Stimulated activated CD4-positive, alpha-beta T cell treated with anti-CD3 and anti-CD28 coated beads, Interleukin-4, amount 100 ng/mL, for 4 hours (primary cell): ENCODE results near the gene LY6G5B.

Source experiments
- DNase-seq, 2 experiments: peaks; one replicate each; pipeline ENCODE4 v3.0.0-alpha.2; 2020

LY6G5B gene, protein sequence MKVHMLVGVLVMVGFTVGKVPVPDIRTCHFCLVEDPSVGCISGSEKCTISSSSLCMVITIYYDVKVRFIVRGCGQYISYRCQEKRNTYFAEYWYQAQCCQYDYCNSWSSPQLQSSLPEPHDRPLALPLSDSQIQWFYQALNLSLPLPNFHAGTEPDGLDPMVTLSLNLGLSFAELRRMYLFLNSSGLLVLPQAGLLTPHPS

DNA sequence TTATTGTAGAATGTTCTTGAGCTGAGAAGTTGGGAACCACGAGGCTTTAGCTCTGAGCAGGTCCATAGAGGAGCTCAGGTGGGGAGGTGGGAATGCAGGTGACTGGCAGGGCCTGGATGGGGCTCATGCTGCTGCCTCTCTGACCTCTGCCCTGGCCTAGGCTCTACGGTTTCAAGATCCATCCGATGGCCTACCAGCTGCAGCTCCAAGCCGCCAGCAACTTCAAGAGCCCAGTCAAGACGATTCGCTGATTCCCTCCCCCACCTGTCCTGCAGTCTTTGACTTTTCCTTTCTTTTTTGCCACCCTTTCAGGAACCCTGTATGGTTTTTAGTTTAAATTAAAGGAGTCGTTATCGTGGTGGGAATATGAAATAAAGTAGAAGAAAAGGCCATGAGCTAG is at the start of gene LY6G5B:
Gene LY6G5B (plus strand): TSS at position 301 of the 400 bp plus-strand sequence. CDS start 975 bp downstream, outside the sequence.
- no peak for DNase-seq

DNA sequence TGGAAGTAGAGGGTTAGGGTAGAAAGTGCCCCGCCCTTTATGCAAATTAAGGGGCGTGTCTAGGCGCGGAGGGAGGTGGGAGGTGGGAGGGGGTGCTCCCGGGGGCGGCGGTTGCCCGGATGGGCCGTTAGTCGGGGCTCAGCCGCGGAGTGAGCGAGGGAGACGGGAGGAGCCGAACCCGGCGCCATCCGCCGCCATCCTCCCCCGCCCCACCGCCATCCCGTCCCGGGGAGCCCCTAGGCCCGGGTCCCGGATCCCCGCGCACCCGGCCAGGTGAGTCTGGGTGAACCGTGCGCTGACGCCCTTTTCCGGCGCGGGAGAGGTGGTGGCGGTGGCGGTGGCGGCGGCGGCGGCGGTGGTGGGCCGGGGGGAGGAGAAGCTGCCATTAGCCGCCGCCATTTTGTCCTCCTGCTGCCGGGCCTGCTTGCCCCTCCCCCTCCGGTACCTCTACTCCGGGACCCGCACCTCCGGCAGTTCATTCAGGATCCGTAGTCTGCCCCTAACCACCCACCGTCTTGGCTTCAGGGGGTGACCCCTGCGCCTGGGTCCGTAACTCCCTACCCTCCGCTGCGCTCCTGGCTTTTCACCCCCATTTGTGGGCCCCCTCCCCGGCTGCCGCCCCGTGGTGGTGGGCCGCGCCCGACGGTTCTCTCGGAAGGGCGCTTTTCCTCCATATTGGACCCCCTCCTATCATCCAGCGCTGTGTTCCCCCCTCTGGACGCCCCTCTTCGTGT is 49.0 kb upstream of the LY6G5B start, which contains the start of gene PRRC2A:
Gene PRRC2A (plus strand): TSS at position 130 of the 734 bp plus-strand sequence. CDS start 2,075 bp downstream, outside the sequence.
- DNase-seq = peak in 1 of 2 experiments; percentile 91

DNA sequence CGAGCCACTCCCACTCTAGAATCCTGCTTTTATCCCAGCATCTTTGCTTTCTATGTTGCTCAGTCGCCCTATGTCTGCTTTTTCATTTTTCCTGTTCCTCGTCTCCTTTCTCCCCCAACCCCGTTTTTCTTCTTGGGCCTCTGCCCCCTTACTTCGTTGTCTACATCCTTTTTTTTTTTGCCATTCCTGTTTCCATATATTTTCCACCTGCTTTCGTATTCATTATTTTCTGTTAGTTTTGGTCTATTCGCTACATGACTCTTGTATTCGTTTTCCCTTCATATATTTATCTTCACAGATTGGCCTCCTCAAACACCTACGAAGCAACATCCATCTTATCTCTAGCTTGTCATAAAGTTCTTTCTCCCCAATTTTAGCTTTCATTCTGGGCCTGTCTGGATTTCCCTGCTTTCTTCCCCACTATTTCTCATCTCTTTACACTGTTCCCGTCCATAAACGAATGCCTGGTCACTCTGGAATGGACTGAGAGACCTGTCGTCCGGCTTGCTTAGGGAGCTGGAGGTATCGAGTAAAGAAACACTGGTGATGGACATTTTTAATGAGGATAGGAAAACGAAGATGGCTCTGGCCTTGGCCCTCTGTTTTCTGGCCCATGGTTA is 48.3 kb upstream of the LY6G5B start:
- DNase-seq = no peak

DNA sequence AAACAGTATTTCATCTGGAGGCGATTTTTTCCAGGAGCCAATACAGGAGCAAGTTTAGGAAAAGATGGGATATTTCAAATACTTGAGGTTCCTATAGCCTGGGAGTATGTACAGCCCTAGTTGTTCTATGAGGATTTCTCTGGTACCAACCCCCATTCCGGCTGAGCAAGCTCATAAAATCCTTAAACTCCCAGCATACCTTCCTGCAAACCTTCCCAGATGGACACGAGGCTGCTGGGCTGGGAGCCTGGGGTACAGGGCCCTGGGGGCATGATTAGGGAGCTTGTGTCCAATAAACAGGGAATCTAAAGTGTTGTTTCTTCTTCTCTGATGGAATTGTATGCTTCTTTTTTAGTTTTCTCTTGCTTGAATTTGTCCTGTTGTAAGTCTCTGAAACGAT is 47.8 kb upstream of the LY6G5B start:
- DNase-seq = no peak

DNA sequence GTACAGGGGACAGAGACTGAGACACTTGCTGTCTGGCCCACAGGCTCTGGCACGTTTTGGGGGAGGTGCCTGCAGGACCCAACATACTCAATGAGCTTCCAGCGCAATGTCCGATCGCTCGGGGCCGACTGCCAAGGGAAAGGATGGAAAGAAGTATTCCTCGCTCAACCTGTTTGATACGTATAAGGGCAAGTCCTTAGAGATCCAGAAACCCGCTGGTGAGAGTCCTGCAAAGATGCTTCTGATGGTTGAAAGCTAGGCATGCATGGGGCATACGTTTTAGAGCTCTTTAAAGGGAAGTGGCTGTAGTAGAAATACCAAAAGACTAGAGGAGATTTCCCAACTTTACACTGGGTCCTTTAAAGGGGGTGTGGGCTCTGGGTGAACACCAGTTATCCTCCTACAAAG is 47.1 kb upstream of the LY6G5B start:
- DNase-seq = no peak

DNA sequence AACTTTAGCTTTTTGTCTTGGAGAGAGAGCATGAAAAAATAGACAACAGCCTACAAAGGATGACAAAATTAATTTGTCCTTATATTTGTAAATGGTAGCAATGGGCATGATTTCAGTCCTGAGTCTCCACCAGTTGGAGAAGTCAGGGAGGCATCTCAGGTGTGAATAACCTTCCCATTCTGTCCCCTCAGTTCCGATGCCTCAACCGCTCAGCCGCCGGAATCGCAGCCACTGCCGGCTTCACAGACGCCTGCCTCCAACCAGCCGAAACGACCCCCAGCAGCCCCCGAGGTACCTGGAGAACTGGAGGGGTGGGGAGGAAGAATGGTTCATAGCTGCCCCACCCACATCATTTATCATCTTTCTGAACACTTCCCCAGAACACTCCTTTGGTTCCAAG is 45.7 kb upstream of the LY6G5B start:
- no peak for DNase-seq

DNA sequence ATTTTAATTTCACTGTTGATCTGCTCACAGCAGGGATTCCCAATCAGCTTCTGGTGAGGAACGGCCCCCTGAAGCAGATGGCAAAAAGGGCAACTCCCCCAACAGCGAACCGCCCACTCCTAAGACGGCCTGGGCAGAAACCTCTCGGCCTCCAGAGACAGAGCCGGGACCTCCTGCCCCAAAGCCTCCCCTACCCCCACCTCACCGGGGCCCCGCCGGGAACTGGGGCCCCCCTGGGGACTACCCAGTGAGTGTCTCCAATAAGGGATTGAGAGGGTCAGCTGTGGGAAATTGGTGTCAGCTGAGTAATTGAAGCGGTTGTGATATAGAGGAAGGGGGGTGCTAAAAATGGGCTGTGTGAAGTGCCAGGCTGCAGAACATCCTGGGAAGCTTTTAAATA is 42.8 kb upstream of the LY6G5B start:
- DNase-seq = no peak

DNA sequence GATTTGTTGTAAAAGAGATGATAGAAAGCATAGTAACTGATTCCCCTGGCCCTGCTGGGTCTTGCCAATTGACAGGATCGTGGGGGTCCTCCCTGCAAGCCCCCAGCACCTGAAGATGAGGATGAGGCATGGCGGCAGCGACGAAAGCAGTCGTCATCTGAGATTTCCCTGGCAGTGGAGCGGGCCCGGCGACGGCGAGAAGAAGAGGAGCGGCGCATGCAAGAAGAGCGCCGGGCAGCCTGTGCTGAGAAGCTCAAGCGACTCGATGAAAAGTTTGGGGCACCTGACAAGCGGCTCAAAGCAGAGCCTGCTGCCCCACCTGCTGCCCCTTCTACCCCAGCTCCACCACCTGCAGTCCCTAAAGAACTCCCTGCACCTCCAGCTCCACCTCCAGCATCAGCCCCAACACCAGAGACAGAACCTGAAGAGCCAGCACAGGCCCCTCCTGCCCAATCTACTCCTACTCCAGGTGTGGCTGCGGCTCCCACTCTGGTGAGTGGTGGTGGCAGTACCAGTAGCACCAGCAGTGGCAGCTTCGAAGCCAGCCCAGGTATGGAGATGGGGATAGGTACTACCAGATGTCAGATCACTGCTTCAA is 42.0 kb upstream of the LY6G5B start:
- no peak for DNase-seq

DNA sequence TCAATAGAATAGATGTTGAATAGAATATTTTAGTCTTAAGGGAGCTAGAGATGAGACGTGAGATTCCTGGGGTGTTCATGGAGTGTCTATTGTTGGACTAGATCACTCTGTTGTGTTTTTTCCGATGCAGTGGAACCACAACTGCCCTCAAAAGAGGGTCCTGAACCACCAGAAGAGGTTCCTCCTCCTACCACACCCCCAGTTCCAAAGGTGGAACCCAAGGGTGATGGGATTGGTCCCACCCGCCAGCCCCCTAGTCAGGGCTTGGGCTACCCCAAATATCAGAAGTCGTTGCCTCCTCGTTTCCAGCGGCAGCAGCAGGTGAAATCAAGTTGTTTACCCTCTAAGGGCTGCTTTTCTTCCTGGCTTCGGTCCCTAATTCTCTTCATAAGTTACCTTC is 40.8 kb upstream of the LY6G5B start:
- no peak for DNase-seq

DNA sequence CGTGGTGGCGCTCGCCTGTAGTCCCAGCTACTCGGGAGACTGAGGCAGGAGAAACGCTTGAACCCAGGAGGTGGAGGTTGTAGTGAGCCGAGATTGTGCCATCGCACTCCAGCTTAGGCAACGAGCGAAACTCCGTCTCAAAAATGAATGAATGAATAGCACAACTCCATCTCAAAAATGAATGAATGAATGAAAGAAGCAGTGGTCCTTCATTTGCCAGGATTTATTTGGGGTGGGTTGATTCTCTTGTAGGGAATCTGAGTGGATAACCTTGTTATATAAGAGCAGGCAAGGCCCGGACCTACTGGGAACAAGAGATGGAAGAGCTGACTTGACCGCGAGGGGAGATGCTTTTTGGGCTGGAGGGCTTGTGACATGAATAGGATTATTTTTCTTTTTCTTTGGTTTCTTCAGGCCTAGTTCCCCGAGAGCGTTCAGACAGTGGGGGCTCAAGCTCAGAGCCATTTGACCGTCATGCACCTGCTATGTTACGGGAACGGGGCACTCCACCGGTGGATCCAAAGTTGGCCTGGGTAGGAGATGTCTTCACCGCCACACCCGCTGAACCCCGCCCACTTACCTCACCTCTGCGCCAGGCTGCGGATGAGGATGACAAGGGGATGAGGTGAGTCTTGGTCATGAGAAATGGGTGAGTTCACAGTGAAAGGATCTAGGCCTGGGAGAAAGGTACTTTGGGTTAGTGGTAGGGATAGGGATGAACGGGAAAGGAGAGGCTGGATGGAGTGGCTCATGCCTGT is 39.4 kb upstream of the LY6G5B start:
- no peak for DNase-seq

DNA sequence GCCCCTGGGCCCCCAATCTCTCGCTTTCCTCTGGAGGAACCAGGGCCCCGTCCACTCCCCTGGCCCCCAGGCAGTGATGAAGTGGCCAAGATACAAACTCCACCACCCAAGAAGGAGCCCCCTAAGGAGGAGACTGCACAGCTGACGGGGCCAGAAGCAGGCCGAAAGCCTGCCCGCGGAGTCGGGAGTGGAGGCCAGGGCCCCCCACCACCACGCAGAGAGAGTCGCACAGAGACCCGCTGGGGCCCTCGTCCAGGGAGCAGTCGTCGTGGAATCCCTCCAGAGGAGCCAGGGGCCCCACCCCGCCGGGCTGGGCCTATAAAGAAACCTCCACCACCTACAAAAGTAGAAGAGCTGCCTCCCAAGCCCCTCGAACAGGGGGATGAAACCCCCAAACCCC is 38.6 kb upstream of the LY6G5B start:
- DNase-seq = no peak

DNA sequence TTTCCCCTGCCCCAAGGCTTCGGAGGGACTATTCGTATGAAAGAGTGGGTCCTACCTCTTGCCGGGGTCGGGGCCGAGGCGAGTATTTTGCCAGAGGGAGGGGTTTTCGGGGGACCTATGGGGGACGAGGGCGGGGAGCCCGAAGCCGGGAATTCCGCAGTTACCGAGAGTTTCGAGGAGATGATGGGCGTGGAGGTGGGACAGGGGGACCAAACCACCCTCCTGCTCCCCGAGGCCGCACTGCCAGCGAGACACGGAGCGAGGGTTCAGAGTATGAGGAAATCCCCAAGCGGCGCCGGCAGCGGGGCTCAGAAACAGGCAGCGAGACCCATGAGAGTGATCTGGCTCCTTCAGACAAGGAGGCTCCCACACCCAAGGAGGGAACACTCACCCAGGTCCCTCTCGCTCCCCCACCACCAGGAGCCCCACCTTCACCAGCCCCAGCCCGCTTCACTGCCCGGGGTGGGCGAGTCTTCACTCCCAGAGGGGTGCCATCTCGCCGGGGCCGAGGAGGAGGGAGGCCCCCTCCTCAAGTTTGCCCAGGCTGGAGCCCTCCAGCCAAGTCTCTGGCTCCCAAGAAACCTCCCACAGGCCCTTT is 38.0 kb upstream of the LY6G5B start:
- no peak for DNase-seq

DNA sequence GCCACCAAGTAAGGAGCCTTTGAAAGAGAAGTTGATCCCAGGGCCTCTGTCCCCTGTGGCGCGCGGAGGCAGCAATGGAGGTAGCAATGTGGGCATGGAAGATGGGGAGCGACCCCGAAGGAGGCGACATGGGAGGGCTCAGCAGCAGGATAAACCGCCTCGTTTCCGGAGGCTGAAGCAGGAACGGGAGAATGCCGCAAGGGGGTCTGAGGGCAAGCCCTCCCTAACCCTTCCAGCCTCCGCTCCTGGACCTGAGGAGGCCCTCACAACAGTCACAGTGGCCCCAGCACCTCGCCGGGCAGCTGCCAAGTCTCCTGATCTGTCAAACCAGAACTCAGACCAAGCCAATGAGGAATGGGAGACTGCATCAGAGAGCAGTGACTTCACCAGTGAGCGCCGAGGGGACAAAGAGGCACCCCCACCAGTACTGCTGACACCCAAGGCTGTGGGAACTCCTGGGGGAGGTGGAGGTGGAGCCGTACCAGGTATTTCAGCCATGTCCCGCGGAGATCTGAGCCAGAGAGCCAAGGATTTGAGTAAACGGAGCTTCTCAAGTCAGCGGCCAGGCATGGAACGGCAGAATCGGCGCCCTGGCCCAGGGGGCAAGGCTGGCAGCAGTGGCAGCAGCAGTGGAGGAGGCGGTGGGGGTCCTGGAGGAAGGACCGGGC is 37.4 kb upstream of the LY6G5B start:
- DNase-seq = no peak

DNA sequence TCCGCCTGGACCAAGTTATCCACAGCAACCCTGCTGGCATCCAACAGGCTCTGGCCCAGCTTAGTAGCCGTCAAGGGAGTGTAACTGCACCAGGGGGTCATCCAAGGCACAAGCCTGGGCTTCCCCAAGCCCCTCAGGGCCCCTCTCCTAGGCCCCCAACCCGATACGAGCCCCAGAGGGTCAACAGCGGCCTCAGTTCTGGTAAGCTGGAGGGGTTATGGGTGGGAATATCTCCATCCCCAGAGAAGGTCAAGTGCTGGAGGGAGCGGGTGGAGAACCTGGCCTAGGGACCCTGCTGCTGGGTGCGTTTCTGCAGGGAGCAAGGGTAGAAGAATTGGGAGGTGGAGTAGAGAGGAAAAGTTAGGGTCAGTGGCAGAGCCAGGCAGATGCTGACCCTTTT is 36.3 kb upstream of the LY6G5B start:
- DNase-seq = no peak

DNA sequence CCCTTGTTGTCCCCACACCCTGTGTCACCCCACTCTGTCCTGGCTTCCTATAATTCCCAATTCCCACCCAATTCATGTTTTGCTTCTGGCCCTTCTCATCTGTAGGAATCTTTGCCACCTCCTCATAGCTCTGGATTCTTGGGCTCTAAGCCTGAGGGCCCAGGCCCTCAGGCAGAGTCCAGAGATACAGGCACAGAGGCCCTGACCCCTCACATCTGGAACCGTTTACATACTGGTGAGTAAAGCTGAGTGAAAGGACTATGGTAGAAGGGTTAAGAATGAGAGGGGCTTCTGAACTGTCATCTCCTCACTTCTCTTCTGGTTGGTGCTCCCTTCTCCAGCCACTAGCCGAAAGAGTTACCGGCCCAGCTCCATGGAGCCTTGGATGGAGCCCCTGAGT is 35.6 kb upstream of the LY6G5B start:
- DNase-seq = no peak

DNA sequence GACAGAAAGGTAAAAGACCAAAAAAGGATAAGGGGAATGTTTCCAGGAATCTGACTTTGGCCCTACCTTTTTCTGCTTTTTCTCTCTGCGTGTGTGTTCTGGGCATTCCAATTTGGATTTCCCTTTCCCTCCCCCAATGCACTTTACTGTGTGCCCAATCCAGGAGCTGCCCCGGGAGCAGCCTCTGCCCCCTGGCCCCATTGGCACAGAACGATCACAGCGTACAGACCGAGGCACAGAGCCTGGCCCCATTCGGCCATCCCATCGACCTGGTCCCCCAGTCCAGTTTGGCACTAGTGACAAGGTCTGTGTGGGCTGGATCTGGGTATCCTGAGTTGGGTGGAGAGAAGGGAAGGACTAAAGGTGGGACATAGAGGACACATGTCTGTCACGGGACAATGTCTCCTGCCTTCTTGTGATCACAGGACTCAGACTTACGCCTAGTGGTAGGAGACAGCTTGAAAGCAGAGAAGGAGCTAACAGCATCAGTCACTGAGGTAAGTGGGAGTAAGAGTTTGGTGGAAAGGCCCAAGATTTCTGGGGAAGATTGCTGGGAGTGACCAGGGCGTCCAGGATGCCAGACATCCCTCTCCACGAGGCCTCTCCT is 34.7 kb upstream of the LY6G5B start:
- no peak for DNase-seq

DNA sequence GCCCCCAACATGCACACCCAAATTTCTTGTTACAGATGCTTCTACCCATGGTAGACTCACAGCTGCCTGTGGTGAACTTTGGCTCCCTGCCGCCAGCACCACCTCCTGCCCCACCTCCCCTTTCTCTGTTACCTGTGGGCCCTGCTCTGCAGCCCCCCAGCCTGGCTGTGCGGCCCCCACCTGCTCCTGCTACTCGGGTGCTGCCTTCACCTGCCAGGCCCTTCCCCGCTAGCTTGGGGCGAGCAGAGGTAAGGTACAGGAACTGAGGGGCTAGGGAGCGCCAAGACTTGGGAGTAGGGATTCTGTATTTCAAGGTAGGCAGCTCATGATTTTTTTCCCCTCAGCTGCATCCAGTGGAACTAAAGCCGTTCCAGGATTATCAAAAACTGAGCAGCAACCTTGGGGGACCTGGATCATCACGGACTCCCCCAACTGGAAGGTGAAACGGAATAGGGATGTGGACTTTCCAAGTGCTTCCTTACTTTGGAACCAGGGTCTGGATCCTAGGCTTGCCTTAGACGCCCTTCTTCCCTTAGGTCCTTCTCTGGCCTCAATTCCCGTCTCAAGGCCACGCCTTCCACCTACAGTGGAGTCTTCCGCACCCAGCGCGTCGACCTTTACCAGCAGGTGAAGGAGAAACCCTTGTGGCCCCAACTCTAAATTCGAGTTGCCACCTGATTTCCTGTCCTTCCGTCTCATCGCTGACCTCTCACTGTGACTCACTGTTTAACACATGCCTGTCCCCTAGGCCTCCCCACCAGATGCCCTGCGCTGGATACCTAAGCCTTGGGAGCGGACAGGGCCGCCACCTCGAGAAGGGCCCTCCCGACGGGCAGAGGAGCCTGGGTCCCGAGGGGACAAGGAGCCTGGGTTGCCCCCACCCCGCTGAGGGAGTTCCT is 32.8 kb upstream of the LY6G5B start:
- DNase-seq = no peak

DNA sequence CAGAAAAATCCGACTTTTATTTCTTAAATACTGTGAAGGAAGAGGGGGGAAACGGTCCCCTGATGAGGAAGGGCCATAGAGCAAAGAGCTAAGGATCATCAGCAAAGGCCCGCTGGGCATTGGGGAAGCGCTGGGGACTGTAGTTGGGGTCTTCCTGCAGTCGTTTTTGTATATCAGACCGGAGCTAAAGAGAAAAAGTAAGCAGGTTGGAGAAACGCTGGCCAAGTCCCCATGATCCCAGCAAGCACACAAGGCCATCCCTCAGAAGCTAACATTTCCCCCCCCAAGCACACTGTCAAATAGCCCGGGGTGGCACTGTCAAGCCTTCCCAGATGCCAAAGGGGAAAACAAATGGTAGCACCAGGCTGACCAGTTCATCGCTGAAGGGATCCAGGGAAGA is 30.7 kb upstream of the LY6G5B start:
- DNase-seq = no peak

DNA sequence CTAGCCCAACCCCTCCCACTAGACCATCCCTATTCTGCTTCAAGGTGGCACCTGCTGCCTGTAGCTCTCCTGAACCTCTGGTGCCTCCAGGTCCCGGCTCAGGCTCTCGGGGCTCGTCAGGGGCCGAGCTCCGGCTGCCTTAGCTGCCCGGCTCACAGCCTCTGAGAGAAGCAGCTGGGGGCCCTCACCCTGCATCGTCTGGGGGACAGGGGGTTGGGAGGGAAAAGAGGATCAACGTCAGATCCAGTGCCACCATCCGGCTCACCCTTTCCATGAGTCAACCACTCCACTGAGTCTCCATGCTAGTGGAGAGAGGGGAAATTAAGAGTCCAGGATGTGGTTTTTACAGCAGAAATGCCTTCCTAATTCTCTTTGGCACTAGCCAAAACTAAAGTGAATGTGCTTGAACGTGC is 30.3 kb upstream of the LY6G5B start:
- DNase-seq = no peak

DNA sequence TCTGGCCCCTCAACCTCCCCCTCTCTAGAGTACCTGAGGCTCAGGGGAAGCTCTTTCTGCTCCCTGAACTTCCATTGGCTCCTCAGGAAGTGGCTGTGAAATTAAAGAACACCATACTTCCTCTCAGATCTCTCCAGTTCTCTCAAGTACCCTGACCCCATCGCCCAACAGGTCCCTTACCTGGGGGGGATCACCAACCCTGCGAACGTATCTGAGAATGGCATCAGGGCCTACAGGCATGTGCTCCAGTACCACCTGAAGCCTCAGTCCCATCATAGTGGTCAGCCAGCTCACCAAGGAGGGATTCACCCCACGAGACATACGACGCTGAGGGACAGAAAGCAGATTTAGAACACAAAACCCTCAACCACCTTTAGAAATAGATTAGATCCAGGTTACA is 29.2 kb upstream of the LY6G5B start:
- DNase-seq = no peak

DNA sequence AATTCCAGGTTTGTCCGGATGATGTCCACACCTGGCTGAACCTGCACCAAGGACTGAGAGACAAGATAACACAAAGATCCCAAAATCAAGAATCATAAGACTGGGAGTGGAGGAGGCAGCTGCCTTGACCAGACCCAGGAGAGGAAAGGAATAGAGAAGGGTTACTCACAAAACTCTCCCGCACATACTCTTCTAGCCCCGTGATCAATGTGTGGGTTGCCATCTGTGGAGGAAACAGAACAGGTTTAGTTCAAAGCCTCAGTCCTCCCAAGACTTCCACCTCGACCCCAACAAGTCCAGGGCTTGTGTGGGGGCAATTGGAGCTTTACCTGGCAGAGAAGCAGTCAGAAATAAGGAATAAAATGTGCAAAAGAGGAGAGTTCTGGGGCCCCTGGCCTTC is 28.4 kb upstream of the LY6G5B start:
- no peak for DNase-seq
